GM10847 (cell line): ENCODE measurements around the gene KIAA1755.

ENCODE experiments used
- POLR2A ChIP-seq: IDR thresholded peaks from 2 replicates; pipeline ENCODE4 v1.6.1; 2011; ENCODE audit not compliant: insufficient read length; ENCODE audit errors: extremely low read depth

The KIAA1755 gene

GRCh38 chr20:38260378-38261053, at the start of gene KIAA1755:
Gene KIAA1755 (minus strand): TSS chr20:38260735. CDS start chr20:38260500, 235 bp downstream.
- no peak for TF ChIP-seq POLR2A

DNA sequence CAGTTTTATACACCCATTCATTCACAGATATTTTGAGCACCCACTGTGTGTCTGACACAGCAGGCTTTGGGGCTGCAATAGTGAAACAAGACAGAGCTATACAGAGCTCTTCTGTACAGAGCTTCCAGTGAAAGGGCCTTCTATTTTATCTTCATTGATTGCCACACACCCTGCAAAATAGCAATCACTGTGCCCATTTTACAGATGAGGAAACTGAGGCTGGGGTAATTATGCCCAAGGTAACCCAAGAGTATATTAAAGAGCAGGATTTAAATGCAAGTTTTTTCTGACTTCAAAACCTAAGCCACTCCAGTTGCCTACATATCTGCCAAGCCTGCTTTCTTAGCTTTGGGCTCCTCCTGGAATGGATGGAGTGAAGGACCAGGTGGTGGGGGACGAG, 47.9 kb upstream of the KIAA1755 start:
- TF ChIP-seq POLR2A = no peak

- TF ChIP-seq POLR2A = no peak
Measured at GRCh38 chr20:38308047-38308438, 47.5 kb upstream of the KIAA1755 start.

DNA sequence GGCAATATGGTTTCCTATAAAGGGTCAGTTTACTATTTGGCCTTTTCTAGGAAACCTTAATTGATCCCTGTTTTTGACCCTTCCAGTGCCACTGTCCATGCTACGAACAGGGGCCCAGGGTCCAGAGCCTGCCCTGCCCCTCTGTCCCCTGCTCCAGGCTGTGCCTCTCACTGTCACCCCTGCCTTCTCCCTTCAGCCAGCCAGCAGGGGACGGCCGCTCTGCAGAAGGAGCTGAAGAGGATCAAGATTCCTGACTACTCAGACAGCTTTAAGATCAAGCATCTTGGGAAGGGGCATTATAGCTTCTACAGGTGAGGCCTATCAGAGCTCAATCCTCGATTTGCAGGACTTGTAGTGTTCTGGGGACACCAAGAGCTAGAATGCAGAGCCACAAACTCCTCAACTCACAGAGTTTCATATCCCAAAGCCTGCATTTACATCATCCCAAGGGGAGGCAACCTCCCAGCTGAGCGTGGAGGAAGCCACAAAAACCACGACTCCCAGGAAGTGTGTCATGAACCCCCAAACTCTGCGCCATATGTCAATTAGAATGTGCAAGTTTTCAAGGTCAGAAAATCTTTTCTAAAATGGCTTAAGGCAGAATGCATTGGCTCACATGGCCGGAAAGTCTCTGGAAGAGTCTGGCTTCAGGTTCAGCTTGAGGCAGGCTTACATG, 47.0 kb upstream of the KIAA1755 start:
- TF ChIP-seq POLR2A = no peak

GRCh38 chr20:38306379-38306778, 45.8 kb upstream of the KIAA1755 start:
- TF ChIP-seq POLR2A = no peak

GRCh38 chr20:38305541-38305940, 45.0 kb upstream of the KIAA1755 start:
- no peak for TF ChIP-seq POLR2A

- no peak for TF ChIP-seq POLR2A
Measured at GRCh38 chr20:38304845-38305447, 44.4 kb upstream of the KIAA1755 start.

GRCh38 chr20:38303908-38304379, 43.4 kb upstream of the KIAA1755 start, which contains the start of gene BPI:
Gene BPI (plus strand): TSS chr20:38304156. CDS start chr20:38304224, 68 bp downstream.
- no peak for TF ChIP-seq POLR2A

GRCh38 chr20:38302786-38303185, 42.3 kb upstream of the KIAA1755 start:
- TF ChIP-seq POLR2A = no peak

DNA sequence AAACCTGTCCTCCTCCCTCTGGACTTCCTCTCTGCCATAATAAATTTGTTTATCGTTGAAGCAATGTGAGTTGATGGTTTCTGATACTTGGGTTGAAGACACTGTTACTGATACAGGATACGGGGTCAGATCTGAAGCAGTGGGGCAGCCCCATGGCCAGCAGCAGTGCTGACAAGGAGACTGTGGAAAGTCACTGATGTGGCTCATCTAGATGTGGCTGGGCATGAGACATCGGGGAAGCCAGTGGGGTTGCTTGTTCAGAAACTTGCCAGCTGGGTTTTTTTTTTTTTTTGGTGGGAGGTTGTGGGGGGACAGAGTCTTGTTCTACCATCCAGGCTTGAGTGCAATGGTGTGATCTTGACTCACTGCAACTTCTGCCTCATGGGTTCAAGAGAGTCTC, 40.8 kb upstream of the KIAA1755 start:
- TF ChIP-seq POLR2A = no peak

DNA sequence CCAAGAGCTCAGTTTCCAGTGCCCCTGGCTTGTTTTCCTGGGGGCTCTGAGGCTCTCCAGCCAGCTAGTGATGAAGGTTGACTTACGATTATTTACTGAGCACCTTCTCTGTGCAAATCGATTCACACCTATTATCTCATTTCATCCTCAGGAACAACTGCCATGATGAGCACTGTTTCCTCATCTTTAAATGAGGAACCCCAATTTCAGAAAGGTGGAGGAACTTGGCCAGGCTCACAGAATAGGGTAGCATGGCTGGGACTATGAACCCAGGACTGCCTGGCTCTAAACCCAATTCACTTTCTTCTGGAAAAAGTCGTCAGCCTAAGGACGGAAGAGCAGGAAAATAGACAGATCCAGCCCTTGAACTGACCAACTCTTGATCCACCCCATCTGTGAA, 39.9 kb upstream of the KIAA1755 start:
- TF ChIP-seq POLR2A = no peak

- TF ChIP-seq POLR2A = no peak
Measured at GRCh38 chr20:38299963-38300362, 39.4 kb upstream of the KIAA1755 start.

DNA sequence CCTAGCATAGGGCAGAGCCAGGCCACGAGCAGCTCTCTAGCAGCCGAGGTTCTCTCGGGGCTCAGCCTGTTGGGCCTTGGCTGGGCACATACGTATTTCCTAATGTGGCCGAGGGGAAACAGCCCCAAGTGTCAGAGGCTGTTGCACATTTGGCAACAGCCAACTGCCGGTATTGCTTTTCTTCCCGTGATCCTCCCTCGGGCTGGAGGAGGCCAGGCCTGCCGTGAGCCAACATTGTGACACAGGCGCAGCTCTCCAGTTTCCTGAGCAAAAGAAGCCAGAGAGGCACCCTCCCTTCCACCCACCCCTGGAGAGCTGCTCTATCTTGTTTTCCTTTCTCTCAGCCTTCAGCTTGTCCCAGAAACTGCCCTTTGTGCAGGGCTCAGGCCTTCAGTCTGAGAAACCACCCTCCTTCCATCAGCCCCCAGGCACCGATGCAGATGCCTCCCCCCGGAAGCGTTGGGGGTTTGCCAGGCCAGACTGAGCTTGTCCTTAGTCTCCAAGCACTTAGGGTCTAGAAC, 38.3 kb upstream of the KIAA1755 start:
- TF ChIP-seq POLR2A = no peak

DNA sequence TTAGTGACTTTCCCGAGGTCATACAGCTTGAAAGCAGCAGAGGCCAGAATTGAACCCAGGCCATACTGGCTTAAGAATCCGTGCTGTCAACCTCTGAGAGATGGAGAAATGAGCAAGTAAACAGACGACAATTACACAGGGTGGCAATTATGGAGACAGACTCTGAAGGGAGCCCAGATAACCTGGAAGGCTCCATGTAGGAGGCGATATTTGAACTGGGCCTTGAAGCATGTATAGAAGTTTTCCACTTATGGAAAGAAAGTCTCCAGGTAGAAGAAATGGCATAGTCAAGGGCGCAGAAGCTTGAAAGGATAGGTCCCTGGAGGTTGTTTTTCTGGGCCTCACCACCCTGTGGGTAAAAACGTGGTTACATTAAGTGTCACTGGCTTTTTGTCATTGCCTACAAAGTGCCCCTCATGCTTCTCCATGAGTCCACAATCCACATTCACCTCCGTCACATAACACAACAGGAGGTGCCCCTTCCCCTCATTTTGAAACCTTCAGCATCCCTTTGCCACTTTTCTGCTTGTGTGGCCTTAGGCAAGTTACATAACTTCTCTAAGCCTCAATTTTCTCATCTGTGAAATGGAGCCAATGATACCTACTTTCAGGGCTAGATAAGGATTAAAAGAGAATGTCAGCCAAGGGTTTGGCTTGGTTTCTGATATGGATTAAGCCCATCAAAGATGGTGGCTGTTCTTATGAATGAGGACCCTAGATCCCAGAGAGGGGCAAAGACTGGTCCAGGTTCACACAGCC, 37.6 kb upstream of the KIAA1755 start:
- no peak for TF ChIP-seq POLR2A

DNA sequence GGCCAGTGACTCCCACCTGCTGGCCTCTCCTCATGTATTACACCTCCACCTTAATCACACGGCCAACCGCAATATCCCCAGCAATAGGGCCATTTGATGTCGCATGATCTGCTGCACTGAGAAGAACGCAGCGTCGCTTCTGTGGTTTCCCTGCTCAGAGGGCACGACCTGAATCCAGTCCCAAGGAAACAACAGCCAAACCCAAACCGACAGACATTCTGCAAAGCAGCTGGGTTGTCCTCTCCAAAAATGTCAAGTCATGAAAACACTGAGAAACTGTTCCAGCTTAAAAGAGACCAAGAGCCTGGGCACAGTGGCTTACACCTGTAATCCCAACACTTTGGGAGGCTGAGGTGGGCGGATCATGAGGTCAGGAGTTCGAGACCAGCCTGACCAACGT, 35.9 kb upstream of the KIAA1755 start:
- no peak for TF ChIP-seq POLR2A
